IMR-90 (cell line): ENCODE results near the gene URAD. TPM values are rescaled to one million over a fixed set of nuclear protein-coding genes. Genes with fewer than 3 reads are reported as not detected.

ENCODE experiments used
- ATAC-seq: fragments of 200-7000 bp; cut with Tn5 transposase; 2 replicates; pipeline ENCODE4 v1.9.1; 2020; ENCODE audit warnings: low read depth, mild to moderate bottlenecking, moderate library complexity
- BruUV-seq: library from RNA; stranded (reverse); fragments of 400-500 nt; replicated peaks from 2 replicates; lab custom pipeline; 2021; lab: Mats Ljungman, UMichigan
- CTCF ChIA-PET: fragments of 300-600 bp; formaldehyde crosslinking; extraction: SDS; loops from one replicate; lab custom pipeline; 2021; ENCODE audit warnings: antibody characterized with exemption; lab: Yijun Ruan, JAX
- POLR2A ChIA-PET: fragments of 300-600 bp; sonication (Branson Sonifier 250); formaldehyde crosslinking; loops from one replicate; lab custom pipeline; 2022; ENCODE audit warnings: antibody characterized with exemption; ENCODE audit not compliant: unreplicated experiment; lab: Charles Lee
- DNase-seq: peaks from one replicate; pipeline ENCODE4 v3.0.0; 2013
- H2AFZ ChIP-seq: replicated peaks from 2 replicates; pipeline ENCODE3; 2013; ENCODE audit warnings: low read length, mild to moderate bottlenecking; ENCODE audit not compliant: poor library complexity
- H2AK5ac ChIP-seq: 2 replicates; pipeline ENCODE4 v1.6.1; 2013; ENCODE audit warnings: low read depth, low read length, inconsistent platforms
- H2AK9ac ChIP-seq: replicated peaks from 2 replicates; pipeline ENCODE3; 2013; ENCODE audit warnings: mild to moderate bottlenecking, low read depth, low read length, moderate library complexity; ENCODE audit not compliant: poor library complexity
- H2BK120ac ChIP-seq: 2 replicates; pipeline ENCODE4 v1.6.1; 2013; ENCODE audit warnings: low read depth, low read length, inconsistent platforms
- H2BK15ac ChIP-seq: 3 replicates; pipeline ENCODE4 v1.6.1; 2013; ENCODE audit warnings: low read depth, low read length, inconsistent platforms
- H2BK20ac ChIP-seq: 2 replicates; pipeline ENCODE4 v1.6.1; 2013; ENCODE audit warnings: low read depth, mild to moderate bottlenecking, inconsistent platforms, low read length, moderate library complexity
- H2BK5ac ChIP-seq: 2 replicates; pipeline ENCODE4 v1.6.1; 2013; ENCODE audit warnings: mild to moderate bottlenecking, low read depth, low read length, inconsistent platforms; ENCODE audit not compliant: poor library complexity, severe bottlenecking
- H3K14ac ChIP-seq: replicated peaks from 2 replicates; pipeline ENCODE4 v1.6.1; 2013; ENCODE audit warnings: low read depth, low read length, inconsistent platforms
- H3K18ac ChIP-seq: 2 replicates; pipeline ENCODE4 v1.6.1; 2013; ENCODE audit warnings: low read depth, low read length, control low read depth
- H3K23ac ChIP-seq: 2 replicates; pipeline ENCODE4 v1.6.1; 2013; ENCODE audit warnings: low read depth, low read length, inconsistent platforms
- H3K27ac ChIP-seq: 2 replicates; pipeline ENCODE4 v1.5.1; 2013; ENCODE audit warnings: mild to moderate bottlenecking, control low read depth, low read length; ENCODE audit not compliant: insufficient read depth
- H3K27me3 ChIP-seq: 2 replicates; pipeline ENCODE4 v1.6.1; 2013; ENCODE audit warnings: low read length; ENCODE audit not compliant: control insufficient read depth, insufficient read depth
- H3K36me3 ChIP-seq: 2 replicates; pipeline ENCODE4 v1.6.1; 2013; ENCODE audit warnings: low read length, mixed read lengths; ENCODE audit not compliant: control insufficient read depth, insufficient read depth
- H3K4ac ChIP-seq: 2 replicates; pipeline ENCODE4 v1.6.1; 2013; ENCODE audit warnings: low read depth, low read length, inconsistent platforms
- H3K4me1 ChIP-seq: 2 replicates; pipeline ENCODE4 v1.6.1; 2013; ENCODE audit warnings: low read length, mixed read lengths; ENCODE audit not compliant: control insufficient read depth, insufficient read depth
- H3K4me2 ChIP-seq: 2 replicates; pipeline ENCODE4 v1.6.1; 2013; ENCODE audit warnings: low read depth, mild to moderate bottlenecking, control low read depth, low read length, moderate library complexity
- H3K4me3 ChIP-seq: 2 replicates; pipeline ENCODE4 v1.5.1; 2013; ENCODE audit warnings: low read depth, mild to moderate bottlenecking, control low read depth, low read length, moderate library complexity; ENCODE audit not compliant: insufficient read depth
- H3K56ac ChIP-seq: 2 replicates; pipeline ENCODE4 v1.6.1; 2013; ENCODE audit warnings: low read length, inconsistent platforms; ENCODE audit not compliant: insufficient read depth; ENCODE audit errors: extremely low read depth
- H3K79me1 ChIP-seq, 2 experiments: 2 replicates each; pipeline ENCODE4 v1.6.1; 2013; ENCODE audit warnings: low read length in 2 of 2, inconsistent platforms in 1 of 2, low read depth in 1 of 2
- H3K9ac ChIP-seq: 2 replicates; pipeline ENCODE4 v1.6.1; 2013; ENCODE audit warnings: low read depth, low read length, control low read depth
- H3K9me1 ChIP-seq: 2 replicates; pipeline ENCODE4 v1.6.1; 2013; ENCODE audit warnings: low read length, inconsistent platforms; ENCODE audit not compliant: insufficient read depth
- H3K9me3 ChIP-seq: 2 replicates; pipeline ENCODE4 v1.6.1; 2013; ENCODE audit warnings: low read length; ENCODE audit not compliant: control insufficient read depth, insufficient read depth
- H4K20me1 ChIP-seq: 2 replicates; pipeline ENCODE4 v1.6.1; 2013; ENCODE audit warnings: low read length, inconsistent platforms; ENCODE audit not compliant: insufficient read depth
- H4K5ac ChIP-seq: 2 replicates; pipeline ENCODE4 v1.6.1; 2013; ENCODE audit warnings: mild to moderate bottlenecking, low read depth, low read length, control low read depth
- H4K8ac ChIP-seq, 2 experiments: 2 replicates each; pipeline ENCODE4 v1.6.1; 2013; ENCODE audit warnings: low read depth in 2 of 2, low read length in 2 of 2, control low read depth in 1 of 2, inconsistent platforms in 1 of 2
- H4K91ac ChIP-seq: 2 replicates; pipeline ENCODE4 v1.6.1; 2013; ENCODE audit warnings: low read depth, low read length, inconsistent platforms; ENCODE audit not compliant: insufficient read depth
- FOS ChIP-seq: fragments of 150-350 bp; IDR thresholded peaks from 2 replicates; pipeline ENCODE4 v1.6.1; 2016; ENCODE audit warnings: low read depth, low read length
- NFE2L2 ChIP-seq: fragments of 150-350 bp; IDR thresholded peaks from 2 replicates; pipeline ENCODE4 v1.6.1; 2016; ENCODE audit warnings: low read depth, mild to moderate bottlenecking, low read length
- RAD21 ChIP-seq: IDR thresholded peaks from 2 replicates; pipeline ENCODE4 v1.6.1; 2012; ENCODE audit warnings: low read length, improper control_type of control experiment
- RCOR1 ChIP-seq: IDR thresholded peaks from 2 replicates; pipeline ENCODE4 v1.6.1; 2012; ENCODE audit warnings: mild to moderate bottlenecking, low read length, improper control_type of control experiment; ENCODE audit not compliant: insufficient replicate concordance
- RFX5 ChIP-seq: IDR thresholded peaks from 2 replicates; pipeline ENCODE4 v1.8.0; 2012; ENCODE audit warnings: low read depth, mild to moderate bottlenecking, low read length, moderate library complexity
- WGBS, 2 experiments: methylation state at CpG; one replicate each; pipeline versions ENCODE4 v1.1.5 to v1.1.7; 2013; ENCODE audit warnings: missing lambda C conversion rate in 2 of 2; ENCODE audit not compliant: insufficient read length in 1 of 2; ENCODE audit errors: extremely low coverage in 2 of 2; 5-methylcytosine and 5-hydroxymethylcytosine counted together
- dilution Hi-C: fragments of 300-500 bp; cut with HindIII; formaldehyde crosslinking; loops from one replicate; pipeline ENCODE4 v1.14.3; 2018; ENCODE audit warnings: low sequenced_read_pairs; ENCODE audit not compliant: unreplicated experiment
- in situ Hi-C: fragments of 300-500 bp; cut with MboI; formaldehyde crosslinking; loops from 3 replicates; pipeline ENCODE4 v1.14.3; 2019; ENCODE audit warnings: low sequenced_read_pairs, inconsistent platforms, mixed read lengths
- intact Hi-C: fragments of 100-400 bp; cut with micrococcal nuclease; formaldehyde crosslinking; loops from 2 replicates; pipeline ENCODE4 v1.10.0; 2022
- polyA plus RNA-seq, 3 experiments: library from polyadenylated mRNA; depleted of rRNA; stranded (reverse); fragments of >200 nt; gene quantifications; 2 replicates each; pipeline ENCODE4 v1.2.3, GENCODE V29; 2012; ENCODE audit warnings: low replicate concordance in 1 of 3
- total RNA-seq: library from RNA; depleted of rRNA; stranded (reverse); fragments of >200 nt; gene quantifications from 2 replicates; pipeline ENCODE4 v1.2.3, GENCODE V29; 2012

URAD gene
- total and polyA plus RNA-seq, 2 of the 4 experiments (the other 2 are of a cell fraction): not detected

GRCh38 chr13:27967203-27967735 is 21.2 kb downstream of the URAD start:
- H3K23ac ChIP-seq: no peak overlapping the region
- no peaks in the 10 kb centered on the region; the same call in 1 of the 2 replicates for H3K9me3 ChIP-seq
- H2BK15ac ChIP-seq: no peak overlapping the region
- no peak overlapping the region for H3K9ac ChIP-seq
- no peak overlapping the region for H2AFZ ChIP-seq
- TF ChIP-seq RCOR1: no peak
- no peak for TF ChIP-seq RAD21
- TF ChIP-seq RFX5: no peak
- TF ChIP-seq FOS: no peak
- TF ChIP-seq NFE2L2: no peak
- POLR2A ChIA-PET: no interaction called here
- no peaks in the 10 kb centered on the region for H3K4me1 ChIP-seq
- intact Hi-C loops (no loop called here), dilution Hi-C loops (no loop called here), in situ Hi-C loops (no loop called here)
- no peaks in the 10 kb centered on the region for H3K9me1 ChIP-seq
- no peak overlapping the region for H3K18ac ChIP-seq
- WGBS, 2 experiments: 4% methylated on average over 5 of the region's 18 CpGs; no CpG with 5 or more reads in 1 of the 2 experiments
- H2BK120ac ChIP-seq: no peak overlapping the region
- CTCF ChIA-PET: no interaction called here
- H3K56ac ChIP-seq: no peak overlapping the region
- no peak for ATAC-seq
- peaks cover 97% of the 10 kb centered on the region for H3K27me3 ChIP-seq
- no peaks in the 10 kb centered on the region for H3K36me3 ChIP-seq
- H3K4me3 ChIP-seq: no peak overlapping the region
- H2BK5ac ChIP-seq: no peak overlapping the region
- no peak overlapping the region for H2AK9ac ChIP-seq
- no peak overlapping the region for H2BK20ac ChIP-seq
- H3K27ac ChIP-seq: no peak overlapping the region
- H4K20me1 ChIP-seq: peaks cover 4% of the 10 kb centered on the region; the same call in 1 of the 2 replicates
- H4K91ac ChIP-seq: no peak overlapping the region
- no peak for DNase-seq
- H4K5ac ChIP-seq: no peak overlapping the region
- no peaks in the 10 kb centered on the region for H3K79me1 ChIP-seq
- no peak overlapping the region for H3K4ac ChIP-seq
- H4K8ac ChIP-seq: no peak overlapping the region
- no peak overlapping the region for H3K14ac ChIP-seq
- BruUV-seq: no TSS peak
- no peak overlapping the region for H2AK5ac ChIP-seq
- H3K4me2 ChIP-seq: no peak overlapping the region
